Chondrocyte (in vitro differentiated cells): ENCODE measurements around the gene MINAR2. TPM values are rescaled to one million over a fixed set of nuclear protein-coding genes. Genes with fewer than 3 reads are reported as not detected.

Experiments
- DNase-seq: peaks from one replicate; pipeline ENCODE4 v3.0.0; 2021; ENCODE audit warnings: mixed read lengths, low spot score
- H3K27ac Mint-ChIP-seq: one replicate; pipeline ENCODE4 v1.8.0; 2021; ENCODE audit warnings: mild to moderate bottlenecking, moderate library complexity, mixed read lengths; ENCODE audit not compliant: unreplicated experiment
- H3K27me3 Mint-ChIP-seq: 2 replicates; pipeline ENCODE4 v1.8.0; 2021; ENCODE audit warnings: low read depth, mixed read lengths
- H3K36me3 Mint-ChIP-seq: 2 replicates; pipeline ENCODE4 v1.8.0; 2021; ENCODE audit warnings: low read depth, mixed read lengths
- H3K4me1 Mint-ChIP-seq: 2 replicates; pipeline ENCODE4 v1.8.0; 2021; ENCODE audit warnings: low read depth, mild to moderate bottlenecking, mixed read lengths
- H3K4me3 Mint-ChIP-seq: one replicate; pipeline ENCODE4 v1.8.0; 2021; ENCODE audit warnings: mild to moderate bottlenecking, moderate library complexity, mixed read lengths; ENCODE audit not compliant: unreplicated experiment
- H3K9me3 Mint-ChIP-seq: 2 replicates; pipeline ENCODE4 v1.8.0; 2021; ENCODE audit warnings: low read depth, mixed read lengths
- long read RNA-seq: library from polyadenylated mRNA; stranded (forward); transcript quantifications from one replicate; pipeline ENCODE4 v2.0.0, GENCODE V29; 2021
- total RNA-seq: library from RNA; stranded (reverse); gene quantifications from 3 replicates; pipeline ENCODE4 v1.2.1, GENCODE V29; 2021
- TF ChIP-seq, protein P1 (sequence below): fragments of 200-600 bp; sonication (generic); IDR thresholded peaks from 2 replicates; pipeline ENCODE4 v1.5.0; 2021; ENCODE audit warnings: antibody characterized with exemption, mild to moderate bottlenecking, moderate library complexity

Gene MINAR2, protein sequence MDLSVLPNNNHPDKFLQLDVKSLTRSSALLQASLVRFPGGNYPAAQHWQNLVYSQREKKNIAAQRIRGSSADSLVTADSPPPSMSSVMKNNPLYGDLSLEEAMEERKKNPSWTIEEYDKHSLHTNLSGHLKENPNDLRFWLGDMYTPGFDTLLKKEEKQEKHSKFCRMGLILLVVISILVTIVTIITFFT
- total RNA-seq: not detected in 3 replicates
- long read RNA-seq: 0 reads

DNA sequence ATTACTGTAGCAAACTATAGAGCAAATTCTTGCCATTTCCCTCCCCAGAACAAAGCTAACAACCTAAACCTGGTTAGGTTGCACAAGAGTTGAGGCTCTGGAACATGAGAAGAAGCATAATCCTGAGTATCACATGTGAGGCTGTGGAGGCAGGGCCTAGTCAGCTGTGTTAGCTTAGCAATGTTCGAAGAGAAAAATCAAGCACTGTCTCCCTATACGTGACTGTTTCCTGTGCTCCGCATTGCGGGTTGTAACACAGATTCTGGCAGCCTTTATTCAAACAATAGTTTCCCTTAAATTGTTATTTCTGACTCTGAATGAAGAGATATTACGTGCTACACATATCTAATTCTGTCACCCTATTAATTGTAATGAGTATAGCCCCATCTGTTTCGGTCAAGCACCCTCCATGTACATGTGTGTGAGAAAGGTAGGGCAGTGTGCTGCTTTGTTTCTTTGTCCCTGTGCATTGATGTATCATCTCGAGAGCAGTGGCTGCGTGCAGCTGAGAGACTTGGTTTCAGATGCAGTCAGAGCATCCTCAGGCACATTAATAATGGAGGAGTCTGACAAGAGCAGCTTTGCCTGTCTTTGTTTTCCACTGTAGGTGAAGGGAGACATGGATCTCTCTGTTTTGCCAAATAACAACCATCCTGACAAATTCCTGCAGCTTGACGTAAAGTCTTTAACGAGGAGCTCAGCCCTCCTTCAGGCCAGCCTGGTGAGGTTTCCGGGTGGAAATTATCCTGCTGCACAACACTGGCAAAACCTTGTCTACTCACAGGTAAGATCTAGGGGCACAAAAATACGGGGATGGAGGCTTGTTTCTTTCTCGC lies at the start of gene MINAR2:
MINAR2 (plus strand) TSS at position 523 of the 836 bp plus-strand sequence; CDS start at position 620, 97 bp downstream.
- no peaks in the 10 kb centered on the region for H3K9me3 Mint-ChIP-seq
- H3K27me3 Mint-ChIP-seq: no peaks in the 10 kb centered on the region
- no peaks in the 10 kb centered on the region for H3K36me3 Mint-ChIP-seq
- DNase-seq: no peak
- H3K4me1 Mint-ChIP-seq: no peaks in the 10 kb centered on the region
- TF ChIP-seq, protein P1, sequence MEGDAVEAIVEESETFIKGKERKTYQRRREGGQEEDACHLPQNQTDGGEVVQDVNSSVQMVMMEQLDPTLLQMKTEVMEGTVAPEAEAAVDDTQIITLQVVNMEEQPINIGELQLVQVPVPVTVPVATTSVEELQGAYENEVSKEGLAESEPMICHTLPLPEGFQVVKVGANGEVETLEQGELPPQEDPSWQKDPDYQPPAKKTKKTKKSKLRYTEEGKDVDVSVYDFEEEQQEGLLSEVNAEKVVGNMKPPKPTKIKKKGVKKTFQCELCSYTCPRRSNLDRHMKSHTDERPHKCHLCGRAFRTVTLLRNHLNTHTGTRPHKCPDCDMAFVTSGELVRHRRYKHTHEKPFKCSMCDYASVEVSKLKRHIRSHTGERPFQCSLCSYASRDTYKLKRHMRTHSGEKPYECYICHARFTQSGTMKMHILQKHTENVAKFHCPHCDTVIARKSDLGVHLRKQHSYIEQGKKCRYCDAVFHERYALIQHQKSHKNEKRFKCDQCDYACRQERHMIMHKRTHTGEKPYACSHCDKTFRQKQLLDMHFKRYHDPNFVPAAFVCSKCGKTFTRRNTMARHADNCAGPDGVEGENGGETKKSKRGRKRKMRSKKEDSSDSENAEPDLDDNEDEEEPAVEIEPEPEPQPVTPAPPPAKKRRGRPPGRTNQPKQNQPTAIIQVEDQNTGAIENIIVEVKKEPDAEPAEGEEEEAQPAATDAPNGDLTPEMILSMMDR: no peak
- H3K4me3 Mint-ChIP-seq: no peak within 1 kb of the TSS
- H3K27ac Mint-ChIP-seq: no peak within 1 kb of the TSS

- H3K27ac Mint-ChIP-seq: no peak overlapping the region
- no peaks in the 10 kb centered on the region for H3K36me3 Mint-ChIP-seq
- H3K9me3 Mint-ChIP-seq: no peaks in the 10 kb centered on the region
- TF ChIP-seq, protein P1: no peak
- H3K27me3 Mint-ChIP-seq: no peaks in the 10 kb centered on the region
- H3K4me3 Mint-ChIP-seq: no peak overlapping the region
- H3K4me1 Mint-ChIP-seq: no peaks in the 10 kb centered on the region
- DNase-seq: no peak
Observed at GRCh38 chr5:129698661-129699060, 49.2 kb upstream of the MINAR2 start.

- Mint-ChIP-seq H3K27me3 (no peaks in the 10 kb centered on the region), H3K4me3 (no peak overlapping the region), H3K4me1 (peaks cover 7% of the 10 kb centered on the region), H3K27ac (no peak overlapping the region), H3K36me3 (no peaks in the 10 kb centered on the region), H3K9me3 (no peaks in the 10 kb centered on the region)
- no peak for DNase-seq
- TF ChIP-seq, protein P1: no peak
Observed at GRCh38 chr5:129716235-129716634, 31.7 kb upstream of the MINAR2 start.

GRCh38 chr5:129716651-129717050 lies 31.2 kb upstream of the MINAR2 start:
- H3K27me3 Mint-ChIP-seq: no peaks in the 10 kb centered on the region
- H3K9me3 Mint-ChIP-seq: no peaks in the 10 kb centered on the region
- H3K27ac Mint-ChIP-seq: no peak overlapping the region
- peaks cover 7% of the 10 kb centered on the region for H3K4me1 Mint-ChIP-seq
- no peak overlapping the region for H3K4me3 Mint-ChIP-seq
- TF ChIP-seq, protein P1: no peak
- no peaks in the 10 kb centered on the region for H3K36me3 Mint-ChIP-seq
- DNase-seq: no peak

DNA sequence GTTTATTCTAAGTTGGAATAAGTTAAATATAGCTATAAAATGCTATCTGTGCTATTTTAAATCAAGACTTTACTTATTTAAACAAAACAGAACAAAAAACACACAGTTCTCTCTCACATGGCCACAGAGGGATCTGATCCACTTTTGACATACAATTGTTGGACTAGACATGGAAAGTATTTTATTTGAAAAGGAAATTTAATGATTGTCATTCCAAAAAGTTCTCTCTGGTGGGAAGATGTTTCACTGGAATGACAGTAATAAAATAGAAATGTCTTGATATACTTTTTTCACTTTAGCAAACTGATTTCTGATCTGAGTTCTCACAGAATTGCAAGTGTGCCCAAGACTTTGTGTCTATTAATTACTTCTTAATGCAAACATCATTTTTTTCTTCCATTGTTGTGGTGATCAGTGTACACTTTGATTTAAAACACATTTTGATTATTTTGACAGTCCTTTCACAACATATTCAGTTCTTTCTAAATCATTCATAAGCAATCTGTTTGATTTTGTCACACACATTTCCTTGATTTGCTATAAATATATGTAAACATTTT lies 30.1 kb upstream of the MINAR2 start:
- peaks cover 7% of the 10 kb centered on the region for H3K4me1 Mint-ChIP-seq

More for the DNA sequence above, 30.1 kb upstream of the MINAR2 start:
- Mint-ChIP-seq H3K4me3 (no peak overlapping the region), H3K27ac (no peak overlapping the region), H3K36me3 (no peaks in the 10 kb centered on the region), H3K27me3 (no peaks in the 10 kb centered on the region), H3K9me3 (no peaks in the 10 kb centered on the region)
- TF ChIP-seq, protein P1: no peak
- no peak for DNase-seq
